ENCODE data around the gene NREP. TPM values are rescaled to one million over a fixed set of nuclear protein-coding genes. Genes with fewer than 3 reads are reported as not detected.

Gene NREP
- total RNA-seq, 1 experiment from 2014 or later: 163 TPM

DNA sequence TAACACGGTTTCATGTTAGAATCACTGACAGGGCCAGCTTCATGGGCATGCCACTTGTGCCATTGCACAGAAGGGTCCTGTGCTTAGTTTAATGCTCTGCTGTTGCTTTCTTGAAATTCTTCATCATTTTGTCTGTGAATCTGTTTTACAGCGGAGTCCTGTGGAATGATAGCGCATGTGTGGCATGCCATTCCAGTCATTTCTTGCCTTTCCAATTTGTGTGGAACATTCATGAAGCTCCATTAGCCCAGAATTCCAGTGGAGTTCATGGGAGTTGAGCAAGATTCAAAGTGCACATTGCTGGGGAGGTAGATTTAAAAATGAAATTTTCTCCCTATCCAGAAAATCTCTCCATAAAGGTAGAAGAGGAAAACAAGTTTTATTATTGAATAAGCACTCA is 43.4 kb upstream of the NREP start:
- H2BK12ac ChIP-seq (ENCODE audit: insufficient read length, low read depth, low read length): no peak overlapping the region
- no peak overlapping the region for H3K56ac ChIP-seq (ENCODE audit: insufficient read length, low read depth, low read length)
- no peak overlapping the region for H4K91ac ChIP-seq (ENCODE audit: insufficient read length, low read depth, low read length)
- WGBS (ENCODE audit: extremely low coverage, insufficient read length, low lambda C conversion rate): no CpG with 5 or more reads among the region's 3 CpGs
- H3K79me2 ChIP-seq (ENCODE audit: insufficient read depth, low read length): no peaks in the 10 kb centered on the region
- no peaks in the 10 kb centered on the region for H3K27me3 ChIP-seq (ENCODE audit: insufficient read depth, low read length)
- H3K9me3 ChIP-seq (ENCODE audit: control insufficient read depth, low read depth, low read length): no peaks in the 10 kb centered on the region
- H2BK15ac ChIP-seq (ENCODE audit: low read depth, low read length): no peak overlapping the region
- no peak overlapping the region for H2AK5ac ChIP-seq (ENCODE audit: insufficient read length, low read length)
- Mint-ChIP-seq H3K4me1 (peaks cover 16 to 19% of the 10 kb centered on the region in 2 experiments), H3K4me3 (no peak overlapping the region), H3K27ac (no peak overlapping the region), H3K9me3 (peaks cover 2 to 3% of the 10 kb centered on the region in 2 experiments; a peak in 3 of 5 replicates), H3K36me3 (ENCODE audit: insufficient read depth in 1 of 3, low read depth in 3 of 3) (peaks cover 0 to 8% (median 0%) of the 10 kb centered on the region in 3 experiments; a peak in 2 of 7 replicates), H3K27me3 (ENCODE audit: low read depth) (no peaks in the 10 kb centered on the region)
- H2AFZ ChIP-seq (ENCODE audit: low read length): no peak overlapping the region
- H2BK5ac ChIP-seq (ENCODE audit: insufficient read length, low read length): no peak overlapping the region
- no peak for TF ChIP-seq CTCF (conservative IDR thresholded peaks at IDR 0.05)
- no peaks in the 10 kb centered on the region for H4K20me1 ChIP-seq (ENCODE audit: control insufficient read depth, insufficient read depth, insufficient read length)
- no peak overlapping the region for H3T11ph ChIP-seq (ENCODE audit: low read length)
- DNase-seq: no peak
- no peaks in the 10 kb centered on the region for H3K79me1 ChIP-seq (ENCODE audit: insufficient read depth, low read depth, low read length, poor library complexity, severe bottlenecking)
- H3K23me2 ChIP-seq (ENCODE audit: insufficient read length, low read depth, low read length, poor library complexity, severe bottlenecking): no peaks in the 10 kb centered on the region
- no peak overlapping the region for H3K4me2 ChIP-seq (ENCODE audit: insufficient read depth, insufficient read length, low read length)
- no peak overlapping the region for H3K4ac ChIP-seq (ENCODE audit: low read depth, low read length)
- H2BK120ac ChIP-seq (ENCODE audit: low read depth, low read length, poor library complexity, severe bottlenecking): no peak overlapping the region
- peaks cover 3% of the 10 kb centered on the region; the same call in 1 of the 2 replicates for H3K4me1 ChIP-seq (ENCODE audit: insufficient read depth, low read length)
- no peak overlapping the region for H4K8ac ChIP-seq (replicated peaks; ENCODE audit: insufficient read length, low read depth, low read length)
- H3K23ac ChIP-seq (ENCODE audit: insufficient read length, low read depth, low read length): no peak overlapping the region
- no peak overlapping the region for H3K14ac ChIP-seq (ENCODE audit: insufficient read depth, low read length)
- no peak overlapping the region for H4K5ac ChIP-seq (ENCODE audit: insufficient read length, low read depth, low read length)
- H3K27ac ChIP-seq (ENCODE audit: insufficient read length, low read depth, low read length): no peak overlapping the region
- H3K18ac ChIP-seq (ENCODE audit: insufficient read length, low read depth, low read length): no peak overlapping the region
- H2BK20ac ChIP-seq (ENCODE audit: low read depth, low read length, poor library complexity, severe bottlenecking): no peak overlapping the region
- no peak overlapping the region for H3K9ac ChIP-seq (ENCODE audit: extremely low read depth, insufficient read length, low read length)
